ENCODE data around the gene EPN1.

- TF ChIP-seq CTCF (IDR thresholded peaks at IDR 0.05 in 4 of 5, conservative IDR thresholded peaks at IDR 0.05 in 1 of 5): no peak
- no peak for TF ChIP-seq POLR2A (IDR thresholded peaks at IDR 0.05)
Observed at GRCh38 chr19:55626350-55626749, 48.7 kb upstream of the EPN1 start.

Data from gastrocnemius medialis (tissue), 4 donors.